ENCODE measurements around the gene EXD3.

Gene EXD3

GRCh38 chr9:137409515-137409914 is 13.4 kb downstream of the EXD3 start:
- DNase-seq, result no peak

- DNase-seq, result no peak
Measured at GRCh38 chr9:137408651-137409405, 14.1 kb downstream of the EXD3 start.

- DNase-seq, result no peak
Measured at GRCh38 chr9:137407590-137408300, 15.2 kb downstream of the EXD3 start.

- DNase-seq, result peak; percentile 67 to 81
Measured at GRCh38 chr9:137406876-137407589, 15.9 kb downstream of the EXD3 start.

- no peak for DNase-seq
Measured at GRCh38 chr9:137406085-137406760, 16.7 kb downstream of the EXD3 start.

- no peak for DNase-seq
Measured at GRCh38 chr9:137405677-137406081, 17.3 kb downstream of the EXD3 start.

- DNase-seq, result no peak
Measured at GRCh38 chr9:137404961-137405567, 17.9 kb downstream of the EXD3 start.

- no peak for DNase-seq
Measured at GRCh38 chr9:137403269-137403668, 19.7 kb downstream of the EXD3 start.

- no peak for DNase-seq
Measured at GRCh38 chr9:137402746-137403145, 20.2 kb downstream of the EXD3 start.

GRCh38 chr9:137398561-137399468 is 24.1 kb downstream of the EXD3 start:
- no peak for DNase-seq

GRCh38 chr9:137397675-137398423 is 25.1 kb downstream of the EXD3 start:
- DNase-seq, result peak; percentile 52 to 65

- DNase-seq, result no peak
Measured at GRCh38 chr9:137396634-137397367, 26.2 kb downstream of the EXD3 start.

- DNase-seq, result no peak
Measured at GRCh38 chr9:137396227-137396626, 26.7 kb downstream of the EXD3 start.

GRCh38 chr9:137395666-137396010 is 27.3 kb downstream of the EXD3 start:
- DNase-seq, result no peak

GRCh38 chr9:137394866-137395665 is 27.9 kb downstream of the EXD3 start:
- DNase-seq, result no peak

GRCh38 chr9:137393176-137394150 is 29.5 kb downstream of the EXD3 start:
- DNase-seq, result no peak

- DNase-seq, result no peak
Measured at GRCh38 chr9:137392232-137393007, 30.5 kb downstream of the EXD3 start.
